D721Med (cell line): ENCODE measurements around the gene CRCP.
"Not testable (repeated sequence)": the region's sequence is repeated elsewhere in the genome, so short reads cannot be mapped to it uniquely, and the experiment has no call there.

Experiments
- DNase-seq: peaks from one replicate; pipeline ENCODE4 v3.0.0; 2011; ENCODE audit warnings: low spot score; ENCODE audit not compliant: insufficient read length
- FAIRE-seq: peaks from 2 replicates; lab custom pipeline; 2011; peaks lifted over from hg19 to GRCh38; lab: Jason Lieb, UNC
- TF ChIP-seq, protein P1 (sequence below): IDR thresholded peaks from 2 replicates; pipeline ENCODE4 v1.5.1; 2012; ENCODE audit warnings: mild to moderate bottlenecking, control low read depth; ENCODE audit not compliant: insufficient read depth; ENCODE audit errors: missing control alignments

Gene CRCP

DNA sequence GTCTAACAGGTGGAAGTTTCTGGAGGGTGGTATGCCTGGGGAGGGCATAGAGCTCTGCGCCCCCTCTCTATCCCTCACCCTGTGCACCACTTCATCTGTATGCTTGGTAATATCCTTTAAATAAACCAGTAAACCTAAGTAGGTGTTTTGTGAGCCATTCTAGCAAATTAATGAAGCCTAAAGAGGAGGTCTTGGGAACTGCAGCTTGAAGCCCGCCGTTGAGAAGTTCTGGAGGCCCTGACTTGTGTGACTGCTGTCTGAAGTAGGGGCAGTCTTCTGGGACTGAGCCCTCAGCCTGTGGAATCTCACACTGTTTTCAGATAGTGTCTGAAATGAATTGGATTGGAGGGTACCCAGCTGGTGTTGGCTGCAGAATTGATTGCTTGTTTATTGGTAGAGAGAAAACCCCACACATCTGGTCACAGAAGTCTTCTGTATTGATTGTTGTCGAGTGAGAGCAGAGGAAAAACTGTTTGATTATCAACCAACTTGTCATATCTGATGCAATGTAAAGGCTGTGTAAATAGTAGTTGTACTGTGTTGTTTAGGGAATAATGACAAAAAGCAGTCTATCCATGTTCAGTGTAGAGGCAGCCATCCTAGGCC lies 4.7 kb downstream of the CRCP start:
- DNase-seq (no peak), FAIRE-seq (no peak)
- TF ChIP-seq, protein P1, sequence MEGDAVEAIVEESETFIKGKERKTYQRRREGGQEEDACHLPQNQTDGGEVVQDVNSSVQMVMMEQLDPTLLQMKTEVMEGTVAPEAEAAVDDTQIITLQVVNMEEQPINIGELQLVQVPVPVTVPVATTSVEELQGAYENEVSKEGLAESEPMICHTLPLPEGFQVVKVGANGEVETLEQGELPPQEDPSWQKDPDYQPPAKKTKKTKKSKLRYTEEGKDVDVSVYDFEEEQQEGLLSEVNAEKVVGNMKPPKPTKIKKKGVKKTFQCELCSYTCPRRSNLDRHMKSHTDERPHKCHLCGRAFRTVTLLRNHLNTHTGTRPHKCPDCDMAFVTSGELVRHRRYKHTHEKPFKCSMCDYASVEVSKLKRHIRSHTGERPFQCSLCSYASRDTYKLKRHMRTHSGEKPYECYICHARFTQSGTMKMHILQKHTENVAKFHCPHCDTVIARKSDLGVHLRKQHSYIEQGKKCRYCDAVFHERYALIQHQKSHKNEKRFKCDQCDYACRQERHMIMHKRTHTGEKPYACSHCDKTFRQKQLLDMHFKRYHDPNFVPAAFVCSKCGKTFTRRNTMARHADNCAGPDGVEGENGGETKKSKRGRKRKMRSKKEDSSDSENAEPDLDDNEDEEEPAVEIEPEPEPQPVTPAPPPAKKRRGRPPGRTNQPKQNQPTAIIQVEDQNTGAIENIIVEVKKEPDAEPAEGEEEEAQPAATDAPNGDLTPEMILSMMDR: no peak

DNA sequence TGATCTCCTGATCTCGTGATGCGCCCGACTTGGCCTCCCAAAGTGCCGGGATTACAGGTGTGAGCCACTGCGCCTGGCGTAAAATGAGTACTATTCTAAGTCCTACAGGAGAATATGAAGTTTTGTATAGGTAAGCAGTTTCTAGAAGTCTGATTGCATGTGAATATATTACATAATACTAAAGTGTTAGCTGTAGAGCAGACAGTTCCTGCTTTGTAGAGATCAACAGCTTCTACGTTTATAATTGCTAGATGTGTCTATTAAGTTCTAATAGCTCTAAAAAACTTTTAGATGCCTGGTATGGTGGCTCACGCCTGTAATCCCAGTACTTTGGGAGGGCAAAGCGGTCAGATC lies 8.5 kb downstream of the CRCP start:
- FAIRE-seq (no peak), DNase-seq (no peak)
- TF ChIP-seq, protein P1: no peak

DNA sequence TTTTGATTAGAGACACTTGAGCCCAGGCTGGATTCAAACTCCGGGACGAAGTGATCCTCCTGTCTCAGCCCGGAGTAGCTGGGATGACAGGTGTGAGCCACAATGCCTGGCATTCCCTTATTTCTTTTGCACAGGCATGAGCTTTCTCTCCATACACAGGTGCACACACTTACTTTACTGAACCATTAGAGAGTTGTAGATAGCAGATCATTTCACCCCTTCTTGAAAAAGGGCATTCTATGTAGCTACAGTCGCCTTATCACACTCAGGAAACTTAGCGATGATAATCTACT lies 9.9 kb downstream of the CRCP start:
- not testable (repeated sequence) for FAIRE-seq, DNase-seq

DNA sequence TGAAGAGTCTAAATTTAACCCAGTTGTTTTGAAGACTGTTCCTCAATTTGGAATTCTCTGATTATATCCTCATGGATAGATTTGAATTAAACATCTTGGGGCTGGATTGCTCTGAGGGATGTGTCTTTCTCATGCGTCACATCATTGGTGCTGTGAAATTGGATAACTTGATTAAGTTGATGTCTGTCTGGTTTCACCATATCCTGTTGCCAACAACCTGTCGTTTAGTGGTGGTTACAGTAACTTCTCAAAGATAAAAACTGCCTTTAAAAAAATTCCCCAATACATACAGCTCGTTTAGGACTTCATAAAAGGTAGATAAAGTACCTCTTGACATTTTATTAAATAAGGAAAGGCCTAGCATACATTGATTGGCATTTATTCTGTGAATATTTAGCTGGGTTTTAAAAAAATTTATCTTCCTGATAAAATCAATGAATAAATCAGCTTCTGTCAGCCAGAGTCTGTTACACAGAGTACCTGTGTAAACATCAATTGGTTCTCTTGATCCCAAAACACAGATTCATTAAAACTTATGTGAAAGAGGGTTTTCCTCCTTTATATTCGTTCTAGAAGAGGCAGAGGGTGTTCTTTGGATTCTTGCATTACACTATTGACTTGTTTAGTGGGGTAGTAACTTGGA lies 10.5 kb downstream of the CRCP start:
- TF ChIP-seq, protein P1: no peak
- FAIRE-seq (no peak), DNase-seq (no peak)

DNA sequence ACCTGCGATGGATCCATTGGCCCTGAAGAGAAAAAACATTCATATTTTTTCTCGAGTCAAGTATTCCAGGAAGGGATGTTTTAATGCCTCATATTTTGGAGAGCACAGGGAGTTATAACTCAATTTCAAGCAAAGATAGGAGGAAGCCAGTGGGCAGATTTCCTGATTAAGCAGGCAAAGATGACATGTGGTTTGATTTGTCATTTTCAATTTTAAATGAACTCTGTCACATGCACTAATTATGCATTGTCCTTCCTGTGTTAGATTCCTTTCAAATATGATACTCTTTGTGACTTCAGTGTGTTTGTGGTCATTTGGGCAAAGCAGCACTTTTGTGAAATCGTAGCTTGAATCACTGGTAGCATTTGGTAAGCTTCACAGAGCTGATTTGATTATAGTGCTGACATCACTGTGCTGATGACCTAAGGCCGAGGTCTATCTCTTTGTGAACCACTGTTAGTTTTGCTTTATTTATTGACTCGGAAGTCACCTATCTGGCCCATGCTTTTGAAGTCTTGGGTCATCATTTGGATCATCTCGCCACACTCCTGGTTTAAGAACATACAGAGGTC lies 11.2 kb downstream of the CRCP start:
- FAIRE-seq, DNase-seq: not testable (repeated sequence)

DNA sequence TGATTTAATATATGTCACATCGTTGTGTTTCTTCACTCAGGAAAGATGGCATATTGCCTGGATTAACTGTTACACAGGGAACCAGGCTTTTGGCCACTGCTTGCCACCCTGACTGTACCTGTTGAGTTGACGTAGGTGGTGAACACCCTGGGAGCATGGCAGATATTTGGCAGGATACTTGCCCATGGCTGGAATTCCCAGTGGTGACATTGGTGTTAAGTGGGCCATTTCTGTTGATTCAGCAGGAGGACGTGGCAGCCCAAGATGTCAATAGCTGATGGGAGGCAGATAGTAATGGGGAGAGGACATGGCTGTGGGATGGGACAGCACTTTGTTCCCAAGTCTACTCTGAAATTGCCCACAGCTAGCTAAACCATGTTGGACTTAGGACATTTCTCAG lies 12.5 kb downstream of the CRCP start:
- FAIRE-seq, DNase-seq: not testable (repeated sequence)

DNA sequence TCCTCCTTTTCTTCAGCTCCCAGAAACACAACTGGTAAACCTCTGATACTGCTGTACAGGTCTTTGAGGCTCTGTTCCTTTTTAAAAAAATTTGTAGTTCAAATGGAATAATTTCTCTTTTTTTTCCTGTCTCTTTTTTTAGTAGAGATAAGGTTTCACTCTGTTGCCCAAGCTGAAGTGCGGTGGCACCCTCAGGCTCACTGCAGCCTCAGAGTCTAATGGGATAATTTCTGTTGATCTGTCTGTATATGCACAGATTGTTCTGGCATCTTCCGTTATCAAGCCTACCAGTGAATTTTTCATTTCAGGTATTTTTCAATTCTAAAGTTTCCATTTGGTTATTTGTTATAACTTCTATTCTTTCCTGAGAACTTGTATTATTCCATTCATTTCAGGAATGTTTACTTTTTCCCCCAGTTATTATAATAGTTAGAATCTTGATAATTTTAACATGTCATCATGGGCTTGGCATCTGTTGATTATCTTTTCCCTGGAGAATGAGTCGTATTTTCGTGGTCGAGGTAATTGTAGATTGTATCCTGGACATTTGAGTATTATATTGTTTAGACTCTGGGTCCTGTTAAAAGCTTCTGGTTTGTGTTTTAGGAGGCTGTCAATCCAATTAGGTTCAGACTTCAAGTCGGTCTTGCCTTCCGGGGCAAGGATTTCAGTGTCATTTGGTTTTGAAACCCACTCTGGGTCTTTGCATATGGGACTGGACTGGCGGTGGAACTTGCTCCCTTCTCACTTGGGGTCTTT lies 24.5 kb downstream of the CRCP start:
- FAIRE-seq (no peak), DNase-seq (no peak)
- TF ChIP-seq, protein P1: no peak

DNA sequence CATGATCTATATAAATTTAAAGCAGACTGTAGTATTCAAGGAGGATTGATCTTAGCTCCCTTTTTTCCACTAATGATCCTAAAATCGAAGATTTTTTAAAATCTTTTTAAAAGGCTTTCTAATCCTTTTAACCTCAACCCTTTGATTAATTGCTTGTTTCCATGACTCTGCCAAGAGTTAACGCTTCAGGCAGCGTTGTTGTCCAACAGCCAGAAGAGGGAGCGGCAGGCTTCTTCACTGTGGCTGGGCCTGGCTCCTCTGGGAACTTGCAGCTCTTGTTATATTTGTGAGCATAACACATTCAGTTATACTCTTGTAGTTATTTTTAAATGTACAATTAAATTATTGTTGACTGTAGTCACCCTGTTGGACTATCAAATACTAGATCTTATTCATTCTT lies 26.3 kb downstream of the CRCP start:
- TF ChIP-seq, protein P1: peak; percentile 62
- FAIRE-seq: no peak
- no peak for DNase-seq
